GM12801 (cell line): Measurements from ENCODE around the gene STAT1.

Experiments used
- TF ChIP-seq, protein P1 (sequence below): IDR thresholded peaks from one replicate; pipeline ENCODE4 v1.5.1; 2011; ENCODE audit warnings: control low read depth; ENCODE audit not compliant: insufficient read length; ENCODE audit errors: extremely low read depth

STAT1 gene

DNA sequence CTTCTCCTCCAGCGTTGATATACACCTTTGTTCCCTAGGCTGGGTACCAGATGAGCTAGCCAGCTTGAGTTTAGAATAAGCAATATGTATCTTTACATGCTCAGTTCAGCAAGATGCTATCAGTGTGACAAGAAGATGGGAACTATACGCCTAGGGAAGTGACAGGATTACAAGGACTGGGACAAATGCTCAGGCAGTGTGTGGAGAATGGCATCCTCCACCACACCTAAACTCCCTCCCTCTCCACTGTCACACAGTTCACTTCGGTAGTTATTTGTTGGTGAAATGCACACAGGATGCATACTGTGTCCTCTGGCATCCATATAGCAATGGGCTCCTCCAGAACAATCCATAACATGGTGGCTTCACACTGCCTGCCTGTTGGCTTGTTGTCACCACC lies 7.7 kb downstream of the STAT1 start:
- TF ChIP-seq, protein P1, sequence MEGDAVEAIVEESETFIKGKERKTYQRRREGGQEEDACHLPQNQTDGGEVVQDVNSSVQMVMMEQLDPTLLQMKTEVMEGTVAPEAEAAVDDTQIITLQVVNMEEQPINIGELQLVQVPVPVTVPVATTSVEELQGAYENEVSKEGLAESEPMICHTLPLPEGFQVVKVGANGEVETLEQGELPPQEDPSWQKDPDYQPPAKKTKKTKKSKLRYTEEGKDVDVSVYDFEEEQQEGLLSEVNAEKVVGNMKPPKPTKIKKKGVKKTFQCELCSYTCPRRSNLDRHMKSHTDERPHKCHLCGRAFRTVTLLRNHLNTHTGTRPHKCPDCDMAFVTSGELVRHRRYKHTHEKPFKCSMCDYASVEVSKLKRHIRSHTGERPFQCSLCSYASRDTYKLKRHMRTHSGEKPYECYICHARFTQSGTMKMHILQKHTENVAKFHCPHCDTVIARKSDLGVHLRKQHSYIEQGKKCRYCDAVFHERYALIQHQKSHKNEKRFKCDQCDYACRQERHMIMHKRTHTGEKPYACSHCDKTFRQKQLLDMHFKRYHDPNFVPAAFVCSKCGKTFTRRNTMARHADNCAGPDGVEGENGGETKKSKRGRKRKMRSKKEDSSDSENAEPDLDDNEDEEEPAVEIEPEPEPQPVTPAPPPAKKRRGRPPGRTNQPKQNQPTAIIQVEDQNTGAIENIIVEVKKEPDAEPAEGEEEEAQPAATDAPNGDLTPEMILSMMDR = no peak

DNA sequence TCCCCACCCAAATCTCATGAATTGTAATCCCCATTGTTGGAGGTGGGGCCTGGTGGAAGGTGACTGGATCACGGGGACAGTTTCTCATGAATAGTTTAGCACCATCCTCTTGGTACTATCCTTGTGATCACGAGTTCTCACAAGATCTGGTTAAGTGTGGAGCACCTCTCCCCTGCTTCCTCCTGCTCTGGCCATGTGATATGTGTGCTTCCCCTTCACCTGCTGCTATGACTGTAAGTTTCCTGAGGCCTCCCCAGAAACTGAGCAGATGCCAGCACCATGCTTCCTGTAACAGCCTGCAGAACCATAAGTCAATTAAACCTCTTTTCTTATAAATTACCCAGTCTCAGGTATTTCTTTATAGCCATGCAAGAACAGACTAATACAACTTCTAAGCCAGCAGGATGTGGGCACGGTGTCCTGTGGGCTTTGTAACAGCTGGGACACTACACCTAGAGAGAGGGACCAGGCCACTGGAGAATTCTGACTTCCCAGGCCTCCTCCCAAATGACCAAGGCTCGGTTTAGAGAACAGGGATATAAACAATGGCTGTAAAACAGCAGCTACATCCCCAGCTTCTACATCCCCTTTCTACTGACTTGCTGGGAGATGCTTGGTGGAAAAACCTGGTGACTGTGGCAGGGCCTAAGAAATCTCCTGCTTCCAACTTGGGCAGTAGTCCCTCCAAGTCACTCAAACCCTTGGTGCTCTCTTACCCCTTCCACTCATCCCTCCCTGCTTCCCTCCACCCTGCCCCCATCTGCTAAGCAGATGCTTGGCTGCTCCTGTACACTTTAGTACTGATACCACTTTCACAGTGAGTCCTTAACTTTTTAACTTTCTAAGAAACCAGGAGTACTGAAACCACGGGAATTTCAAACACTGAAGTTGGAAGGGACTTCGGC lies 10.3 kb downstream of the STAT1 start:
- TF ChIP-seq, protein P1 = no peak

- TF ChIP-seq, protein P1 = no peak
Measured at GRCh38 chr2:191001624-191002023, 12.3 kb downstream of the STAT1 start.

GRCh38 chr2:191001032-191001431 lies 12.9 kb downstream of the STAT1 start:
- TF ChIP-seq, protein P1 = no peak

- TF ChIP-seq, protein P1 = no peak
Measured at GRCh38 chr2:190999949-191000665, 13.9 kb downstream of the STAT1 start.

- TF ChIP-seq, protein P1 = no peak
Measured at GRCh38 chr2:190999058-190999457, 14.9 kb downstream of the STAT1 start.

DNA sequence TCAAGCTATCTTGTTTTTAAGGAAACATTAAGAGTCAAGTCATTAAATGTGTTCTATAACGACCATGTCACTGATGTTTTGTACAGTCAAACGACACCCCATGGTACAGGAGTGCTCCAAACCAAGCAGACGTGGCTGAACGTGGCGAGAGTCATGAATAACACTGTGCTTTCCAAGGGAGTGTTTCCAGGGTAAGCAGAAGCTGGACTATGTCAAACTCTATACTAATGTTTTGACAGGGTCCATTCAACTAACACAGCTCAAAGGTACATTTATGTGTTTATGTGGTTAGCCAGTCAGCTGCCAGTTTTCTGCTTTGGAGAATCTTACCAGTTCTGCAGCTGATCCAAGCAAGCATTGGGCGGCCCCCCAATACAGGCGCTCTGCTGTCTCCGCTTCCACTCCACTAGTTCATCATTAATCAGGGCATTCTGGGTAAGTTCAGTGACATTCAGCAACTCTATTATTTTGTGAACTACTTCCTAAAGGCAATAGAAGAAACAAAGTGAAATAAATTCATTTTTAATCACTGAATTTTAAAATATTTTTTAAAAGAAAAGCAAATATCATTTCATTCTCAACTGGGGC lies 16.4 kb downstream of the STAT1 start:
- TF ChIP-seq, protein P1 = no peak
